ENCODE measurements around the gene GLB1L2. TPM values are rescaled to one million over a fixed set of nuclear protein-coding genes. Genes with fewer than 3 reads are reported as not detected.

GLB1L2 gene
- total and polyA plus RNA-seq, 3 donors from 2014 or later = 18.5 to 29.9 (median 29.1) TPM

GRCh38 chr11:134407321-134407828, 75.6 kb downstream of the GLB1L2 start:
- Histone ChIP-seq H3K27ac (no peak overlapping the region), H3K4me3 (no peak overlapping the region), H3K27me3 (no peaks in the 10 kb centered on the region), H3K9me3 (no peaks in the 10 kb centered on the region), H3K4me1 (peaks cover 5% of the 10 kb centered on the region), H3K36me3 (ENCODE audit: low read depth, missing control alignments) (no peaks in the 10 kb centered on the region)
- 61 to 64% methylated on average over 11 to 12 of the region's 12 CpGs for WGBS, 2 donors
- no peak for DNase-seq
- intact Hi-C loops (cut with DNase I; ENCODE audit: low total_unique reads) = no loop called here
- TF ChIP-seq CTCF (IDR thresholded peaks at IDR 0.05) = no peak
- no peak for TF ChIP-seq POLR2A (IDR thresholded peaks at IDR 0.05)

- intact Hi-C loops (cut with DNase I; ENCODE audit: low total_unique reads) = no loop called here
- 71 to 72% methylated on average over 8 of the region's 8 CpGs for WGBS, 2 donors
- no peak for TF ChIP-seq POLR2A (IDR thresholded peaks at IDR 0.05)
- TF ChIP-seq CTCF (IDR thresholded peaks at IDR 0.05) = no peak
Observed at GRCh38 chr11:134407923-134408322, 76.1 kb downstream of the GLB1L2 start.

DNA sequence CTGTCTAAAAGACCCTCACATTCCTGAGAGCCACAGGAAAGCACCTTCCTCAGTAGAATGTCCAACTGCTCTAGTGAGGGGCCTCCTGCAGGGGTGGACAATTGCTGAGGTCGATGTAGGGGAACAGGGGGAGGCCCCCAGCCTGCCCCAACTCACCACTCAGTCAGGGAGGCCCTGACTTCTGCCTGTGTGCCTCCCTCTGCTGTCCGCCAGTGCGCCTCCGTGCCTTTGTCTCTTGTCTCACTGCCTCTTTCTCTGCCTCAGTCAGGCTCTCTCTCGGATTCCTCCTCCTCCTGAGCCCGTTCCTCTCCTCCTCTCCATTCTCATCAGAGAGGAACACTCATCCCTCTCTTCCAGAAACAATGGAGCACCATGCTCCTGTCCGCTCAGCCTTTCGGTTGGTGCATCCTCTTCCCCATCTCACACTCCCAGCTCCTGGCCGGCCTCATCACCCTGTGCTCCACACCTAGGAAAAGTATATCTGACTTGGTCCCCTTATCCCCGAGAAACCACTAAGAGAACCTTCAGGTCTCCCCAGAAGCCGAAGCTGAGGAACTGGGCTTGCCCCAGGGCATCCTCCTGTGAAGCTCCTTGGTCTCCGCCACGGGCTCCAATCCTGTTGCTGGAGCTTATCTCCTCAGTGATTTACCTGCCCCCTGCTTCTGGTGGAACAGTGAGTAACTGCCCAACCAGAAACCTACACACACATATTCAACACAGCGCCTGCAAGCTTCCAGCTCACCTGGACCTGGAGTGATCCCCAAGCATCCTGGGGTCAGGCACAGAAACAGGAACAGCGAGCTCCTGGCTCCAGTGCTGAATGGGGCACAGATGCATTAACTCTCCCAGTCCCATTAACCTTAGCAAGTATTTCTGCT, 78.0 kb downstream of the GLB1L2 start:
- Histone ChIP-seq H3K4me3 (no peak overlapping the region), H3K36me3 (ENCODE audit: low read depth, missing control alignments) (no peaks in the 10 kb centered on the region), H3K9me3 (no peaks in the 10 kb centered on the region), H3K4me1 (peaks cover 8% of the 10 kb centered on the region), H3K27me3 (no peaks in the 10 kb centered on the region), H3K27ac (no peak overlapping the region)
- 81 to 84% methylated on average over 14 to 15 of the region's 15 CpGs for WGBS, 2 donors
- intact Hi-C loops (cut with DNase I; ENCODE audit: low total_unique reads) = no loop called here
- no peak for TF ChIP-seq CTCF (IDR thresholded peaks at IDR 0.05)
- TF ChIP-seq POLR2A (IDR thresholded peaks at IDR 0.05) = no peak
- DNase-seq = no peak

More at GRCh38 chr11:134407923-134408322, 76.1 kb downstream of the GLB1L2 start:
- Histone ChIP-seq H3K9me3 (no peaks in the 10 kb centered on the region), H3K4me3 (no peak overlapping the region), H3K27me3 (no peaks in the 10 kb centered on the region), H3K27ac (no peak overlapping the region), H3K4me1 (peaks cover 8% of the 10 kb centered on the region), H3K36me3 (ENCODE audit: low read depth, missing control alignments) (no peaks in the 10 kb centered on the region)
- no peak for DNase-seq

DNA sequence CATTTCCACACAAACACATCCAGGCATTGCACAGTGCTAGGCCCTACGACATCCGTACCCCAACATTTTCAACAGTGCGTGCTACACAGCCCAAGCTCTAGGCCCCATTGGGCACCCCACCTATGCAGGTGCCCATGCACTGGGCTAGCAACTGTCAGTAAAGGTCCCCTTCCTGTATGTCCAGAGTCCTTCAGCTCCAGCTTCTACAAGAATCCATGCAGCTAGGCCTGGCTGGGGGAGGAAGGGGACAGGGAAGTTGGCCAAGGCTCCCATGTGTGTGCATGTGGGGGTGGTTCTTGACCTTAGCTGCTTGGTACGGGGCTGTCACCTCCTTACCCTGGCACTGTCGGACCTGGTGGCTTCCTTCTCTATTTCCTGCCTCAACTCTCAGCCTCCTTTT, 79.0 kb downstream of the GLB1L2 start:
- TF ChIP-seq CTCF (IDR thresholded peaks at IDR 0.05) = no peak
- no peak for TF ChIP-seq POLR2A (IDR thresholded peaks at IDR 0.05)
- H3K27me3 ChIP-seq = no peaks in the 10 kb centered on the region
- no peaks in the 10 kb centered on the region for H3K36me3 ChIP-seq (ENCODE audit: low read depth, missing control alignments)
- no peak overlapping the region for H3K27ac ChIP-seq
- intact Hi-C loops (cut with DNase I; ENCODE audit: low total_unique reads) = no loop called here
- H3K4me1 ChIP-seq = peaks cover 8% of the 10 kb centered on the region
- WGBS, 2 donors = 66 to 69% methylated on average over 5 of the region's 5 CpGs
- H3K4me3 ChIP-seq = no peak overlapping the region
- H3K9me3 ChIP-seq = no peaks in the 10 kb centered on the region
- DNase-seq = no peak

All from testis (tissue), 3 donors.